NOMO-1 treated with dmso at 0.1 percent for 144 hours (cell line): ENCODE data around the gene PRLR.

Experiments
- DNase-seq: peaks from one replicate; lab custom pipeline; 2025; ENCODE audit not compliant: unreplicated experiment; lab: John Stamatoyannopoulos, UW

Gene PRLR

GRCh38 chr5:35236770-35237169 lies 6.5 kb upstream of the PRLR start:
- no peak for DNase-seq

DNA sequence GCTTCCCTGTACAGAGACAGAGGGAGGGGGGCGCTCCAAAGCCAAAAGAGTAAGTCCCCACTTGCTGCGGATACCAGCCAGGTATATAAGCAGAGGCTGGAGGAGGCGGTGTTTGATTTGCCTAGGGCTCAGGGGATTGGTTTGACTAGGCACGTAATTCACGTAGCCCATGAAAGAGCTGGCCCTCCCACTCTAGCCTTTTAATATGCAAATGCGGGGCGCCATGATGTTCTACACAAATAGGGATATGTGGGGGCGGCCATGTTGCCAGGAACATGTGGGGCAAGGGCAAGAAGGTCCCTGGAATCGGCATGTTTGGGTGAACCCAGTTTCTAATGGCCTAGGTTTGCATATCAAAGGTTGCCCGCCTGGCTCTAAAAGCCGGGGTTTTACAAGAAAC lies 3.3 kb upstream of the PRLR start:
- no peak for DNase-seq

- peak; percentile 29 for DNase-seq
Observed at GRCh38 chr5:35233121-35233520, 2.8 kb upstream of the PRLR start.

DNA sequence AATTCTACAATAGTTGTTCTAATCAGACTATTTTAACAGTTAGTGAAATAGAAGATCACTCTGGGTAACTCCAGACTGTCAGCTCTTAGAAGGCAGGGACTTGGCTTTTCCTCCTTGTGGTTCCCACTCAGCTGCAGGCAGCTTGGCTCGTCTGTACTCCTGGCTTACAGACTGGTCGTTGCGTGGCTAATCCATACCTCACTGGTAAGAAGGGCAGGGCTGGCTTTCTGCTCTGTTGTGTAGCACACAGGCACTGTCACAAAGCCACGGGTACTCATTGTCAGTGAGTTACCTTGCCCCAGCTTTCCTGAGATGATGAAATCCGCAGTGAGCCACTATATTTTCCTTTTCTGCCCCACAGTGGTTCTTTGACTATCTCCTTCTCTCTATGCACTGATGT lies 1.8 kb upstream of the PRLR start:
- DNase-seq = no peak

- peak; percentile 79 for DNase-seq
Observed at GRCh38 chr5:35229076-35230037, 930 bp downstream of the PRLR start.

DNA sequence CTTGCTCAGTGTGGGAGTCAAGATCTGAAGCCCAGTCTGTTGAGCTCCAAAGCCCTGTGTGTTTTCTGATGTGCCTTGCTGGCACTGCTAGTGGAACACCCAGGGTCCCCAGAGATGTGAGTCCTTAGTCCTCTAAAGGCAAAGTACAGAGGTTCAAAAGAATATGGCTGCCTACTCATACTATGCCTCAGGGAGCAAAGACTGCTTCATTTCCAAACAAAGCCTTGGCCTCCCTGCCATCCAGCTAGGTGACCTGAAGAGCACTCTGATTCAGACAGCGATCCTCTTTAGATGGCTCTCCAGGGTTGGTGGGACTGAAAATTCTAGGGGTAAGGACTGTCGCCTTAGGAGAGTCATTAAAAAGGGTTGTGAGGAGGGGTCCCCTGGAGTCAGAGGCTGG lies 2.0 kb downstream of the PRLR start:
- no peak for DNase-seq

DNA sequence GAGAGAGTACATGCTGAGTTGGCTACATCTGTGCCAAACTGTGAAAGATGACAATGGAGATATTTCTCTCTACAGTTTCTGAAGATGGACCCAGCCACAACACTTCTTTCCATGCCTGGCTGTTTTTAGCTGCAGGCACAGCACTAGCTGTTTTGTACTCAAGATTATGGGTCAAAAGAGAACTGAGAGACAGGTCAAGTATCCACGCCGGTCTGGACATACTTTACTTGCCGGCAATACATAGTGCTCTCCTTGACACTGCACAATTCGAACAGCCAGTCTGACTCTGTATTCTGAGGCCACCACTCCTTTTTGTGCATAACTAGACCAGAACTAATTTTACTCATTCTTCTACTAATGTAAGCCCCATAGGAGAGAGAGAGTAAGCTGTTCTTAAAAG lies 2.6 kb downstream of the PRLR start:
- DNase-seq = no peak

DNA sequence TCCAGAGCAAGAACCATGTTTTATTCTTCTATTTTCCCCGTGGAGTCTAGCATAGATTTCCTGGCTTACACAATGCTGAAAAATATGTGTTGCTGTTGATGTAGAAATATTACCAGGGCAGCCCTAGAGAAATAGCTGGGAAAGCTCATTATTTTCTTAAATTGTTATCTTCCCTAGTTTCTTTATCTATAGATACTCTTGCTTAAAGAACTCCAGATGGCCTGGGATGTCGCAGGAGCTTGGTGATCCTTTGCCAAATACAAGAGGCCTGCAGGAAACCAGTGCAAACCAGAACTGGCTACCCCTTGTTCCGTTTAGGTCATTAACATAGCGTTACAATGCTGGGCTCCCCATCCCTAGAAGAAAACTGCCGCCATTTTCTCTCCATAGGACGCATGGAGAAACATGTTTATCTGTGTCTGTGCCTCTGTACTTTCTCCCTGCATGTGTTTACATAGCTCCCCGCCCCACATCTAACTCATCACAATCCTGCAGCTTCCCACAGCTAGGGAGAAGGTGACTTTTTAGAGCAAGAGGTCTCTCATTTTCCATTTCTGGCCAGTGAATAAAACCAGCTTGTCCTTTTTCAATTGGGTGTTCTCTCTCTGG lies 6.4 kb downstream of the PRLR start:
- DNase-seq = no peak

GRCh38 chr5:35220967-35221366 lies 9.3 kb downstream of the PRLR start:
- no peak for DNase-seq

DNA sequence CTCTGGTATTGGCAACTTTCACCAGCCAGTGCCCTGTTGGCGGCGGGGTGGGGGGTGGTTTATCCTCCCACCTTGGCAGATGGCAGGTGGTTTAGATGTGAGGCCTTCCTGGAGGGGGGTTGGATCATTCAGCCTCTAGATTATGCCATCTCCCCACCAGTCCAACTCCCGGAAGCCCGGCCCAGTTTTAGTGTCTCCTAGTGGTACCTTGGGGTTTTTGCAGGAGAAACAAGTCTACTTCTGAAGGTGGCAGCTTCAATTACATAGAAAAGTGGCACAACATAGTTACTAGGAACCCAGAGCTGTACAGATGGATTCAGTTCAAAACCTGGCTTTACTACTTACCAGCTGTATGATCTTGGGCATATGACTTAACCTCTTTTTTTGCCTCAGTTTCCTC lies 11.3 kb downstream of the PRLR start:
- DNase-seq = no peak

DNA sequence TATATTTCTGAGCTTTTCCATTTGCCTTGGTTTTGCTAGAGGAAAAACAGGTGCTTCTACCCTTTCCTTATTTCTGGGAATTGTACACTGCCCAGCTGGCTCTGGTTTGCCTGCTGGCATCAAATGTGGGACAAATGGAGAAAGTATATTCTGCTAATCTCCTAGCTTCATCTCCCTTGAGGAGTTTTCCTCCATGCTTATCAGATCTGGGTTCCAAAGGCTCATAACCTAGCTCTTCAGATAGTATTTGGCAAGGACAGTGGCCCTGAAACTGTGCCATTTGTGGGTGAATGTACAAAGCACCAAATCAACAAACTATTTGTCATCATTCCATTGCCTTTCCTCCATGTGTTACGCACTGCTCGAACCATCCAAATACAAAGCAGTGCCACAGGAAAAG lies 16.2 kb downstream of the PRLR start:
- no peak for DNase-seq

DNA sequence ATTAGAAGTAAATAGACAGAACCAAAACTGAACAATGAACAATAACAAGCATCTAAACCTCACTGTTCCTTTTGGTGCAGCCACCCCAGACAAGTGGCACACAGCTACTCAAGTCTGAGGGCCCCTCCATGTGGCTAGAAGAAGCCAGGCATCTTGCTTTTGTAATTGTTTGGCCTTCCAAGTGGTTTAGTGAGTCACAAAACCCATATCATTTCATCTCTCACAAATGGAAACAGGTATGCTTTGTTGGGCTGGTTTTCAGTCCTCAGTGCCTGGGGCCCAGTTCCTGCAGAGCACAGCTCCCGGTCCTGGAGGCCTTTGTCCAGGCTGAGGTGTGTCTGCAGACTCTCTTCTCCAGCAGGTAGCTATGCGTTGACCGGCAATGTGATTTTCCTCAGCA lies 16.7 kb downstream of the PRLR start:
- DNase-seq = no peak

GRCh38 chr5:35212122-35212982 lies 17.9 kb downstream of the PRLR start:
- peak; percentile 76 for DNase-seq

- DNase-seq = no peak
Observed at GRCh38 chr5:35209862-35210261, 20.4 kb downstream of the PRLR start.

- DNase-seq = no peak
Observed at GRCh38 chr5:35205606-35206005, 24.7 kb downstream of the PRLR start.

DNA sequence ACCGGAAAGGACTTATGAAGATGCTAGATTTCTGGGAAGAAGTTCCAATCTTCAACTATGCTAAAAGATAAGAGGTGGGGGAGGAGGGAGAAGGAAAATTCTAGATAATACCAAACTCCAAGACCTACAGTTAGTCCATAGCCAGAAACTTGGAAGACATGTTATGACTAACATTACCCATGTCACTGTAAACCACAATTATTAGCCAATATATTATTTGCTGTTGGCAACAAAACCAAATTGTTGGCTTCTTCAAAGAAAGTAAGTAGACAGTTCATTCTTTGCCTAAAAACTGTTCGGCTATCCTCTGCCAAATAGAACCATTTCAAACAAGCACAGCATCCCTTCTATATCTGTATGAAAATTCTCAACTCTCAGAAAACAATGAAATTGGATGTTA lies 25.1 kb downstream of the PRLR start:
- no peak for DNase-seq

GRCh38 chr5:35203403-35203802 lies 26.9 kb downstream of the PRLR start:
- DNase-seq = no peak

GRCh38 chr5:35202319-35203111 lies 27.8 kb downstream of the PRLR start:
- DNase-seq = peak; percentile 19

DNA sequence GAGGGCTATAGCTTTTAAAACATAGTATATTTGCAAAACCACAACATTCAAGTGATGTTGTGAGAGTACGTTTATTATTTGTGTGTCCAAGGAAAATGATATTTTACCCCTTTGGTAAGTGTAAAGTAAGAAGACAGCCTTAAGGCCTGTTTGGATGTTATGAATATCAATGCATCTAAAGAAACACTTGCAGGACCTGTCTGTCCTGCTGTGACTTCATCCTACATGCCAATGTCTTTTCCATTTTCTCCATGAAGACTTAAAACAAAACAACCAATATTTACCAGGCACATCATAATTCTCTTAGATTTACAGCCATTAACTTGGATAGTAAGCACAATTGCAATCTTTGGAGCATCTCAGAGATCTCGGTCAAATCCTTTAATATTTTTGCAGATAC lies 29.0 kb downstream of the PRLR start:
- DNase-seq = no peak

DNA sequence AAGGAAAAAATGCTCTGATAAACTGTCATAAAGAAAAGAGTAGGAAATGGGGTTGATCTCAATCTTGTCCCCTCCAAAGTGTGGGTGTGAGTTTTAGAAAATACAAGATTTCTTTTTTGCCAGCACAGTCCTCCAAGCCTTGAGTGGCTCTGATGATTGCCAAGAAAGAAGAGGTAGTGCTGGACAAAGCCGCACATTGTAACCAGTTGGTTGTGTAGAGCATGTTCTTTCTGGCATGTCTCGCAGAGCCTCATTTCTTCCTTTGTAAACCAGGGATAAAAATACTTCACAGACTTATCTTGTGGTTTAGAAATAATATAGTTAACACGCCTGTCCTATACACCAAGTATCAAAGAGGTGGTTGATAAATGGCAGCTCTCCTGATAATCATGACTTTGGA lies 30.4 kb downstream of the PRLR start:
- DNase-seq = no peak

- DNase-seq = no peak
Observed at GRCh38 chr5:35198686-35199085, 31.6 kb downstream of the PRLR start.
